COLO668 (cell line): ENCODE data around the gene FOXC1.
A peak's percentile ranks its signal among the peaks of the same experiment; 100 is the strongest.

Experiments used
- DNase-seq: peaks from one replicate; lab custom pipeline; 2025; ENCODE audit not compliant: unreplicated experiment; lab: John Stamatoyannopoulos, UW

Gene FOXC1

GRCh38 chr6:1640476-1640875 is 30.8 kb downstream of the FOXC1 start:
- DNase-seq = no peak

- DNase-seq = peak; percentile 15
Observed at GRCh38 chr6:1641343-1641885, 31.7 kb downstream of the FOXC1 start.

GRCh38 chr6:1643111-1643510 is 33.4 kb downstream of the FOXC1 start:
- DNase-seq = no peak

GRCh38 chr6:1643830-1644445 is 34.2 kb downstream of the FOXC1 start:
- no peak for DNase-seq

DNA sequence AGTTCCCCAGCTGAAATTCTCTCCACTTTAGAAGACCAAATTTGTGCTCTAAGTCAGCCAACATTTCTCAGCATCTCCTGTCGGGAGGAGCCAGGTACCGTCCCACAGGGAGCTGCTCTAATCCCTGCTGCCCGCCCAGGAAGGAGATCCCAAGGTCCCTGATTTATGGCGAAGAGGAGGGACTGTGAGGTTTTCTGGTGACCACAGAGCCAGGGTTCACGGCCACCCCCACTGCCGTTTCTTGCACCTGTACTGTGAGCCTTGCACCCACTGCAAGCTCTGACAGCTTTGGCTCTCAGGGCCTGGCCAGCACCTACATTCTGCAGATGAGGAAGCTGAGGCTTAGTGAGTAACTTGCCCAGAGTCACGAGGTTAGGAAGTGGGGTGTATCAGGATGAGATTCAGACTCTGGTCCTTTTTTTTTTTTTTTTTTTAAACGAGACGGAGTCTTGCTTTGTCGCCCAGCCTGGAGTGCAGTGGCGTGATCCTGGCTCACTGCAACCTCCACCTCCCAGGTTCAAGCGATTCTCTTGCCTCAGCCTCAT is 34.9 kb downstream of the FOXC1 start:
- no peak for DNase-seq

GRCh38 chr6:1645466-1646185 is 35.9 kb downstream of the FOXC1 start:
- DNase-seq = no peak

GRCh38 chr6:1651362-1651761 is 41.6 kb downstream of the FOXC1 start:
- no peak for DNase-seq

DNA sequence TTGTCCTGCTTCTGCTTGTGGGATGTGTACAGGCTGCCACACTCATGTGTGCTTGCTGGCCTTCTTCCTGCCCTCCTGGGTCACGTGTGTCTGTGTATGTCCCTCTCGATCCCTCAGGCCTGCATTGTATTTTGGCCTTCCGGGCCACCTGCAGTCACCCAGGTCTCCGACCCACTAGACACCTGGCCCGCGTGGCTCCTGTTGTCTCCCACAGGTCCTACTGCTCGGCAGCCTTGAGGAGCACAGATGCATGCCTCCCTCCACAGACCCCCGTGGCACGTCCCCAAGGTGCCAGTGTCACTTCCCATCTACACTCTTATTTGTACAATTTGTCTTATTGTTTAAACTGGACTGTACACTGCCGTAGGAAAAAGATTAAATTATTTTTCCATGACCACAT is 43.1 kb downstream of the FOXC1 start:
- no peak for DNase-seq

DNA sequence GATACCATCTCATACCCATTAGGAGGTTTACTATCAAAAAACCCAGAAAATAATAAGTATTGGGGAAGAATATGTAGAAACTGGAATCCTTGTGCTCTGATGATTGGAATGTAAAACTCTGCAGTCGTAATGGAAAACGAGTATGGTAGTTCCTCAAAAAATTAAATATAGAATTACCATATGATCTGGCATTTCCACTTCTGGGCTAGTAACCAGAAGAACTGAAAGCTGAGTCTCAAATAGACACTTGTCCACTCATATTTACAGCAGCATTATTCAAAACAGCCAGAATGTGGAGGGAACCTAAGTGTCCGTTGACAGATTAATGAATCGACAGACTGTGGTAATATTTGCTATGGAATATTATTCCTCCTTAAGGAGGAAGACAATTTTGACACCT is 44.3 kb downstream of the FOXC1 start:
- DNase-seq = no peak

- DNase-seq = no peak
Observed at GRCh38 chr6:1657116-1657770, 47.5 kb downstream of the FOXC1 start.

GRCh38 chr6:1657771-1658165 is 48.1 kb downstream of the FOXC1 start:
- no peak for DNase-seq

DNA sequence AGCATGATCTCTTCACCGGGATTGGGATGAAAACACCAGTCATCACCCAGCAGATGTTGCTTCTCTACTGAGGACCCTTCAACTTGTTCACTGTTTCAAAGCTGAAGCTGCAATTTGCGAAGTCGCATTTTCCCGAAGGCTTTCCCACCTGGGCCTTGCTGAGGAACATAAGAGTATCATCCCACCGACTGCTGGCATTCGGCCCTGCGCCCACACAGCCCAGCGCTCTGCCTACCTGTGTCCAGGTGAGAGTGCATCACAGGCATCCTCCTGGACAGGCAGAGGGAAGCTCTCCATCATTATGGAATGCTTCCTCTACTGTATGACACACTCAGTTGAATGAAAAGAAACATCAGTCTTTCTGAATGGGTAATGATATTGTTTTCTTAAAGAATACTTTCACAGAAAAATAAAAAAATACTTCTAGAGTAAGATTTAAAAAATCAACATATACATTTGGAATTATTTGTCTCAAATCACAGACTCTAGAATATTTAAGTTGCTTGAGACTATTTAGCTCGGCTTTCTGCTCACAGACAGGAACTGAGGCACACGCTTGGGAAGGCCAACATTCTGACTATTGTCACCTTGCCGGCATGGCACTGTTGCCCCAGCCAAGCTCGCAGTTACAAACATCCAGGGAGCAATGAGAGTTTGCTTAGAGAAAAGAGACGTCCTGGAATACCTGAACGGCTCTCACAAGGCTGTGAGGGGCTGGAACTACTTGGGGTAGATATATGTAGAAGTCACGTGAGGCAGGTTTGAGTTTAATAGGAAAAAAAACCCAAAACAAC is 48.7 kb downstream of the FOXC1 start:
- no peak for DNase-seq

GRCh38 chr6:1659816-1660215 is 50.1 kb downstream of the FOXC1 start:
- DNase-seq = no peak

GRCh38 chr6:1662534-1662933 is 52.8 kb downstream of the FOXC1 start:
- no peak for DNase-seq
